CD4-positive, alpha-beta T cell (primary cell): ENCODE measurements around the gene MITF. TPM values are rescaled to one million over a fixed set of nuclear protein-coding genes. Genes with fewer than 3 reads are reported as not detected.

Experiments used
- ATAC-seq: fragments of 200-7000 bp; cut with Tn5 transposase; one replicate; pipeline ENCODE4 v1.10.0; 2022; ENCODE audit warnings: mild to moderate bottlenecking; ENCODE audit not compliant: poor library complexity
- CTCF ChIA-PET: fragments of 350-600 bp; sonication (Branson Sonifier 250); formaldehyde crosslinking; loops from one replicate; lab custom pipeline; 2021; ENCODE audit warnings: antibody characterized with exemption, inconsistent platforms; lab: Charles Lee
- POLR2A ChIA-PET: fragments of 350-600 bp; sonication (Branson Sonifier 250); formaldehyde crosslinking; loops from one replicate; lab custom pipeline; 2021; ENCODE audit warnings: antibody characterized with exemption, inconsistent platforms; lab: Charles Lee
- DNase-seq, 14 experiments: peaks; one replicate each; pipeline ENCODE4 v3.0.0-alpha.2; 2013 to 2020; ENCODE audit warnings: mixed read lengths in 2 of 14
- H3K27ac ChIP-seq, 2 donors: one replicate each; pipeline versions ENCODE4 v1.5.1 to v1.7.0; 2013; ENCODE audit warnings: low read length in 2 of 2, low read depth in 1 of 2, mild to moderate bottlenecking in 1 of 2
- H3K27me3 ChIP-seq, 2 experiments: 1 replicate in 1 of 2; 2 replicates in 1 of 2; pipeline versions ENCODE4 v1.6.1 to v1.7.0; 2013; ENCODE audit warnings: low read length in 2 of 2, control low read depth in 1 of 2, mild to moderate bottlenecking in 1 of 2, moderate library complexity in 1 of 2; ENCODE audit not compliant: insufficient read depth in 2 of 2, control insufficient read depth in 1 of 2
- H3K36me3 ChIP-seq: one replicate; pipeline ENCODE4 v1.6.1; 2013; ENCODE audit warnings: low read length, control low read depth; ENCODE audit not compliant: insufficient read depth
- H3K4me1 ChIP-seq: one replicate; pipeline ENCODE4 v1.6.1; 2013; ENCODE audit warnings: low read length, control low read depth; ENCODE audit not compliant: insufficient read depth
- H3K4me3 ChIP-seq: one replicate; pipeline ENCODE4 v1.5.1; 2013; ENCODE audit warnings: mild to moderate bottlenecking, low read length, moderate library complexity
- H3K9me3 ChIP-seq, 2 experiments: 1 replicate in 1 of 2; 2 replicates in 1 of 2; pipeline versions ENCODE4 v1.6.1 to v1.7.0; 2013; ENCODE audit warnings: low read length in 2 of 2, mild to moderate bottlenecking in 2 of 2, control low read depth in 1 of 2, moderate library complexity in 1 of 2; ENCODE audit not compliant: control insufficient read depth in 1 of 2, insufficient read depth in 1 of 2
- H3K27ac Mint-ChIP-seq: one replicate; pipeline ENCODE4 v1.8.0; 2020; ENCODE audit warnings: mixed read lengths
- H3K27me3 Mint-ChIP-seq: one replicate; pipeline ENCODE4 v1.8.0; 2021; ENCODE audit warnings: mixed read lengths
- H3K36me3 Mint-ChIP-seq: one replicate; pipeline ENCODE4 v1.8.0; 2021; ENCODE audit warnings: low read depth, mixed read lengths
- H3K4me1 Mint-ChIP-seq: one replicate; pipeline ENCODE4 v1.8.0; 2021; ENCODE audit warnings: low read depth, mixed read lengths
- H3K4me3 Mint-ChIP-seq: one replicate; pipeline ENCODE4 v1.8.0; 2020; ENCODE audit warnings: mild to moderate bottlenecking, mixed read lengths
- H3K9me3 Mint-ChIP-seq: one replicate; pipeline ENCODE4 v1.8.0; 2020; ENCODE audit warnings: mixed read lengths
- CTCF ChIP-seq: fragments of 200-600 bp; IDR thresholded peaks from one replicate; pipeline ENCODE4 v1.8.0; 2022; ENCODE audit warnings: antibody characterized with exemption, mild to moderate bottlenecking
- intact Hi-C, 2 experiments: fragments of 100-400 bp; cut with DNase I in 1 of 2; cut with micrococcal nuclease in 1 of 2; formaldehyde crosslinking; loops; one replicate each; pipeline versions ENCODE4 v1.15.1 to v1.9.0; 2023 to 2025; cut with DNase I, micrococcal nuclease
- total RNA-seq, 174 experiments: library from RNA in 2 of 174; stranded (reverse) in 2 of 174; gene quantifications; one replicate each; pipeline ENCODE4 v1.2.3 and lab custom pipeline; 2021 to 2026

Gene MITF
- total RNA-seq, 2 experiments from 2014 or later = not detected

- H3K27ac ChIP-seq = no peak overlapping the region
- peaks cover 5 to 9% of the 10 kb centered on the region in 2 experiments for H3K9me3 ChIP-seq
- no peaks in the 10 kb centered on the region for H3K36me3 Mint-ChIP-seq
- H3K4me1 ChIP-seq = no peaks in the 10 kb centered on the region
- intact Hi-C loops = no loop called here
- ChIA-PET POLR2A (no interaction called here), CTCF (no interaction called here)
- no peaks in the 10 kb centered on the region for H3K27me3 Mint-ChIP-seq
- H3K4me3 ChIP-seq = no peak overlapping the region
- TF ChIP-seq CTCF = no peak
- H3K4me3 Mint-ChIP-seq = no peak overlapping the region
- no peaks in the 10 kb centered on the region for H3K36me3 ChIP-seq
- no peaks in the 10 kb centered on the region for H3K27me3 ChIP-seq
- H3K4me1 Mint-ChIP-seq = no peaks in the 10 kb centered on the region
- no peak for ATAC-seq
- DNase-seq = no peak
- H3K27ac Mint-ChIP-seq = no peak overlapping the region
- H3K9me3 Mint-ChIP-seq = peaks cover 2% of the 10 kb centered on the region
These were observed 258.5 kb downstream of the MITF start for GRCh38 chr3:69997631-69998307.

GRCh38 chr3:69998759-69999139, 259.5 kb downstream of the MITF start:
- ChIA-PET POLR2A (no interaction called here), CTCF (no interaction called here)
- H3K4me3 Mint-ChIP-seq = no peak overlapping the region
- ATAC-seq = no peak
- peaks cover 2% of the 10 kb centered on the region for H3K9me3 Mint-ChIP-seq
- intact Hi-C loops = no loop called here
- no peaks in the 10 kb centered on the region for H3K36me3 Mint-ChIP-seq
- Histone ChIP-seq H3K9me3 (peaks cover 5 to 9% of the 10 kb centered on the region in 2 experiments), H3K27me3 (no peaks in the 10 kb centered on the region), H3K4me1 (no peaks in the 10 kb centered on the region), H3K36me3 (no peaks in the 10 kb centered on the region), H3K4me3 (no peak overlapping the region), H3K27ac (no peak overlapping the region)
- DNase-seq = no peak
- H3K27me3 Mint-ChIP-seq = no peaks in the 10 kb centered on the region
- H3K27ac Mint-ChIP-seq = no peak overlapping the region
- H3K4me1 Mint-ChIP-seq = no peaks in the 10 kb centered on the region
- TF ChIP-seq CTCF = no peak

GRCh38 chr3:69999140-70000027, 260.1 kb downstream of the MITF start, which contains the start of gene SAMMSON:
Gene SAMMSON, plus strand, starts transcription at chr3:69999733.
- H3K4me1 Mint-ChIP-seq = no peaks in the 10 kb centered on the region
- Histone ChIP-seq H3K9me3 (peaks cover 5 to 9% of the 10 kb centered on the region in 2 experiments), H3K27me3 (no peaks in the 10 kb centered on the region), H3K4me3 (no peak within 1 kb of the TSS), H3K36me3 (no peaks in the 10 kb centered on the region), H3K4me1 (no peaks in the 10 kb centered on the region), H3K27ac (no peak within 1 kb of the TSS)
- H3K27ac Mint-ChIP-seq = no peak within 1 kb of the TSS
- ATAC-seq (no peak), DNase-seq (no peak)
- no peaks in the 10 kb centered on the region for H3K27me3 Mint-ChIP-seq
- H3K9me3 Mint-ChIP-seq = peaks cover 2% of the 10 kb centered on the region
- TF ChIP-seq CTCF = no peak
- intact Hi-C loops = no loop called here
- ChIA-PET POLR2A (no interaction called here), CTCF (no interaction called here)
- H3K36me3 Mint-ChIP-seq = no peaks in the 10 kb centered on the region
- H3K4me3 Mint-ChIP-seq = no peak within 1 kb of the TSS
